IPS DF 19.7 (cell line): ENCODE measurements around the gene GNAT3.

Experiments used
- DNase-seq: peaks from one replicate; pipeline ENCODE4 v3.0.0-alpha.2; 2013; ENCODE audit warnings: low read depth, low spot score

GNAT3 gene

GRCh38 chr7:80417211-80417793, 94.6 kb downstream of the GNAT3 start:
- no peak for DNase-seq

- DNase-seq = no peak
Observed at GRCh38 chr7:80415522-80415921, 96.3 kb downstream of the GNAT3 start.

GRCh38 chr7:80415114-80415513, 96.8 kb downstream of the GNAT3 start:
- DNase-seq = no peak

GRCh38 chr7:80414331-80414730, 97.5 kb downstream of the GNAT3 start:
- DNase-seq = no peak

- no peak for DNase-seq
Observed at GRCh38 chr7:80413383-80413945, 98.4 kb downstream of the GNAT3 start.

- no peak for DNase-seq
Observed at GRCh38 chr7:80412842-80413241, 99.0 kb downstream of the GNAT3 start.

- DNase-seq = no peak
Observed at GRCh38 chr7:80411621-80412020, 100.2 kb downstream of the GNAT3 start.

GRCh38 chr7:80410081-80410480, 101.8 kb downstream of the GNAT3 start:
- DNase-seq = no peak
